K562 (cell line): ENCODE data around the gene MKLN1. TPM values are rescaled to one million over a fixed set of nuclear protein-coding genes. Genes with fewer than 3 reads are reported as not detected.

Experiments used
- CBFB ChIP-seq: sonication (generic); formaldehyde crosslinking; IDR thresholded peaks from 2 replicates; pipeline ENCODE4 v1.4.0; 2020; ENCODE audit warnings: mild to moderate bottlenecking, missing genetic modification reagents
- CREB3 ChIP-seq: fragments of 450-650 bp; conservative IDR thresholded peaks from 2 replicates; pipeline ENCODE4 v1.6.1; 2016; ENCODE audit warnings: missing genetic modification characterization, low read depth, mild to moderate bottlenecking, missing compliant biosample characterization, moderate library complexity
- CREM ChIP-seq: IDR thresholded peaks from 2 replicates; pipeline ENCODE4 v1.6.1; 2014; ENCODE audit warnings: antibody characterized with exemption, low read depth
- CTCFL ChIP-seq: IDR thresholded peaks from 2 replicates; pipeline ENCODE4 v1.6.1; 2011; ENCODE audit warnings: borderline replicate concordance, low read depth, mild to moderate bottlenecking, moderate library complexity, low read length; ENCODE audit not compliant: insufficient read depth, poor library complexity, severe bottlenecking
- FOXP1 ChIP-seq: sonication (generic); formaldehyde crosslinking; IDR thresholded peaks from 2 replicates; pipeline ENCODE4 v1.8.0; 2022; ENCODE audit warnings: mild to moderate bottlenecking, missing genetic modification reagents
- GABPA ChIP-seq: fragments of 200-800 bp; sonication (Bioruptor generic); conservative IDR thresholded peaks from 2 replicates; pipeline ENCODE4 v1.6.1; 2016; ENCODE audit warnings: low read depth, missing genetic modification characterization, missing compliant biosample characterization
- HDAC1 ChIP-seq, 2 experiments: fragments of 450-650 bp; IDR thresholded peaks; 2 replicates each; pipeline ENCODE4 v1.6.1; 2016 to 2017; ENCODE audit warnings: inconsistent platforms in 1 of 2, mild to moderate bottlenecking in 1 of 2, moderate library complexity in 1 of 2
- HNRNPH1 ChIP-seq: fragments of 200-400 bp; formaldehyde crosslinking; optimal IDR thresholded peaks from 2 replicates; pipeline ENCODE3; 2017; ENCODE audit warnings: low read depth, mild to moderate bottlenecking, low read length, moderate library complexity
- JUND ChIP-seq, 2 experiments: IDR thresholded peaks; 2 replicates in 1 of 2; 3 replicates in 1 of 2; pipeline ENCODE4 v1.6.1; 2011; ENCODE audit warnings: borderline replicate concordance in 2 of 2, low read depth in 2 of 2, low read length in 2 of 2, improper control_type of control experiment in 1 of 2, missing biosample characterization in 1 of 2, missing genetic modification characterization in 1 of 2, missing genetic modification reagents in 1 of 2
- MTA1 ChIP-seq: fragments of 450-650 bp; IDR thresholded peaks from 2 replicates; pipeline ENCODE4 v1.6.1; 2017; ENCODE audit warnings: borderline replicate concordance
- NCOR1 ChIP-seq: fragments of 450-650 bp; IDR thresholded peaks from 2 replicates; pipeline ENCODE4 v1.6.1; 2016; ENCODE audit warnings: mild to moderate bottlenecking, moderate library complexity
- SRSF7 ChIP-seq: fragments of 200-400 bp; formaldehyde crosslinking; optimal IDR thresholded peaks from 2 replicates; pipeline ENCODE3; 2017; ENCODE audit warnings: mild to moderate bottlenecking, low read depth, low read length
- USF1 ChIP-seq: sonication (generic); formaldehyde crosslinking; IDR thresholded peaks from 2 replicates; pipeline ENCODE4 v1.9.0; 2022; ENCODE audit warnings: mild to moderate bottlenecking, missing genetic modification reagents
- USF2 ChIP-seq: sonication (generic); formaldehyde crosslinking; IDR thresholded peaks from 2 replicates; pipeline ENCODE4 v1.5.0; 2020; ENCODE audit warnings: missing genetic modification reagents
- ZBTB2 ChIP-seq: fragments of 450-650 bp; IDR thresholded peaks from 2 replicates; pipeline ENCODE4 v1.6.1; 2016; ENCODE audit warnings: antibody characterized with exemption
- ZBTB26 ChIP-seq: fragments of 450-650 bp; formaldehyde crosslinking; IDR thresholded peaks from 2 replicates; pipeline ENCODE4 v1.4.0; 2022; ENCODE audit warnings: missing genetic modification characterization
- ZC3H8 ChIP-seq: fragments of 450-650 bp; IDR thresholded peaks from 2 replicates; pipeline ENCODE4 v1.6.1; 2017
- ZNF24 ChIP-seq: fragments of 450-650 bp; IDR thresholded peaks from 2 replicates; pipeline ENCODE4 v1.6.1; 2016
- polyA plus RNA-seq, 8 experiments: library from polyadenylated mRNA; depleted of rRNA in 4 of 8; stranded (reverse) in 5 of 8; unstranded in 3 of 8; fragments of >200 nt; fragmentation: Nextera tagmentation in 2 of 8; fragmentation: Illumina TruSeq in 1 of 8; extraction: Ambion mirVana in 2 of 8; extraction: Trizol in 1 of 8; gene quantifications; 2 replicates each; pipeline versions ENCODE4 v1.2.1 to v1.2.3, GENCODE V29; 2011 to 2014; ENCODE audit warnings: inconsistent platforms in 1 of 8, missing spikeins in 1 of 8
- total RNA-seq, 7 experiments: library from RNA; depleted of rRNA in 6 of 7; stranded (reverse); fragments of >200 nt in 6 of 7; fragmentation: Illumina TruSeq in 2 of 7; extraction: Trizol in 2 of 7; gene quantifications; 2 replicates each; pipeline versions ENCODE4 v1.2.1 to v1.2.3, GENCODE V29; 2011 to 2021; ENCODE audit warnings: low replicate concordance in 1 of 7

MKLN1 gene
- total and polyA plus RNA-seq, 9 of the 15 experiments (the other 6 are each of a cell fraction or from before 2014, with no cell fraction given), result 18.6 to 80.4 (median 56.0) TPM

- TF ChIP-seq CREB3 (no peak), ZC3H8 (no peak), JUND (IDR thresholded peaks at IDR 0.05; ENCODE audit: borderline replicate concordance, low read depth, low read length) (no peak), JUND (tag; IDR thresholded peaks at IDR 0.05; ENCODE audit: borderline replicate concordance, low read depth, low read length) (no peak), CTCFL (peak; percentile 9), SRSF7 (no peak), CREM (no peak), HDAC1 (IDR thresholded peaks at IDR 0.05) (no peak), GABPA (no peak), NCOR1 (no peak), ZNF24 (no peak), ZBTB26 (no peak), CBFB (CRISPR knock-in tag) (no peak), HNRNPH1 (no peak), FOXP1 (CRISPR knock-in tag) (no peak; the same call in 1 of the 2 replicates), ZBTB2 (no peak), USF1 (CRISPR knock-in tag) (0 out of 2 replicates have a peak, but pooled peaks have one; percentile 33), USF2 (no peak), MTA1 (no peak)
Observed at GRCh38 chr7:131506597-131506996, 178.9 kb downstream of the MKLN1 start (continued).
